ENCODE measurements around the gene ZDHHC4. TPM values are rescaled to one million over a fixed set of nuclear protein-coding genes. Genes with fewer than 3 reads are reported as not detected.

Gene ZDHHC4
- total RNA-seq, 1 donor from 2014 or later = 44.0 TPM

DNA sequence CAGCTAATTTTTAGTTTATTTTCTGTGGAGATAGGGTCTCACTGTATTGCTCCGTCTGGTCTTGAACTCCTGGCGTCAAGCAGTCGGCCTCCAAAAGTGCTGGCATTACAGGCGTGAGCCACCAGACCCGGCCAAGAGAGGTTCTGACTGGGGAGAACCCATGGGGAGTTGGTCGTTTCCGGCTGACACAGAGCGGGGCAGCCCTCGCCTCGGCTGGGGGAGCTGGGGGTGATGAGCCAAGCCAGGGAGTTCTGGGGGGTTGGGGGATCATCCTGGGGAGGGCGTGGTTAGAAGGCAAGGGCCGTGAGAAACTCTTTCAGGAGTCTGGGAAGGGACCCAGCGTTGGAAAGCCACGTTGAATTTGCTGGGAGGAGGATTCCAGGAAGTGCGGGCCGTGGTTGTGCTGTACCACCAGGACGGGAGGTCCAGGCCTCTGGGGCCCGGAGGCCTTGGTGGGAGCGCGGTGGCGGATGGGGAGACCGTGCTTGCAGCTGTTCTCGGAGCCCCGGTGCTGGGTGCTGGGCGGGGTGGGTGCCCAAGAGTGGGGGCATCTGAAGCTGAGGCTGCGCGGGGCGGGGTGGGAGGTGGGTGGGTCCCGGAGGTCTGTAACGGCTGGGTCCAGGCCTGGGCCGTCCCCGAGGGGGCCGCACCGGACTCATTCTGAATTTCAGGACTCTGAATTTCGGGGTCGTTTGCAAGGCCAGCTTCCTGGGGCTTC is 29.8 kb downstream of the ZDHHC4 start:
- no peak overlapping the region for H3K4me3 Mint-ChIP-seq (ENCODE audit: unreplicated experiment)
- H3K27me3 Mint-ChIP-seq (ENCODE audit: unreplicated experiment) = peaks cover 6% of the 10 kb centered on the region
- H3K4me1 Mint-ChIP-seq (ENCODE audit: unreplicated experiment) = peaks cover 3% of the 10 kb centered on the region
- peaks cover 15% of the 10 kb centered on the region for H3K36me3 Mint-ChIP-seq (ENCODE audit: low read depth, unreplicated experiment)
- TF ChIP-seq, protein P1, sequence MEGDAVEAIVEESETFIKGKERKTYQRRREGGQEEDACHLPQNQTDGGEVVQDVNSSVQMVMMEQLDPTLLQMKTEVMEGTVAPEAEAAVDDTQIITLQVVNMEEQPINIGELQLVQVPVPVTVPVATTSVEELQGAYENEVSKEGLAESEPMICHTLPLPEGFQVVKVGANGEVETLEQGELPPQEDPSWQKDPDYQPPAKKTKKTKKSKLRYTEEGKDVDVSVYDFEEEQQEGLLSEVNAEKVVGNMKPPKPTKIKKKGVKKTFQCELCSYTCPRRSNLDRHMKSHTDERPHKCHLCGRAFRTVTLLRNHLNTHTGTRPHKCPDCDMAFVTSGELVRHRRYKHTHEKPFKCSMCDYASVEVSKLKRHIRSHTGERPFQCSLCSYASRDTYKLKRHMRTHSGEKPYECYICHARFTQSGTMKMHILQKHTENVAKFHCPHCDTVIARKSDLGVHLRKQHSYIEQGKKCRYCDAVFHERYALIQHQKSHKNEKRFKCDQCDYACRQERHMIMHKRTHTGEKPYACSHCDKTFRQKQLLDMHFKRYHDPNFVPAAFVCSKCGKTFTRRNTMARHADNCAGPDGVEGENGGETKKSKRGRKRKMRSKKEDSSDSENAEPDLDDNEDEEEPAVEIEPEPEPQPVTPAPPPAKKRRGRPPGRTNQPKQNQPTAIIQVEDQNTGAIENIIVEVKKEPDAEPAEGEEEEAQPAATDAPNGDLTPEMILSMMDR (IDR thresholded peaks at IDR 0.05; ENCODE audit: unreplicated experiment) = no peak
- no peaks in the 10 kb centered on the region for H3K9me3 Mint-ChIP-seq (ENCODE audit: unreplicated experiment)
- no peak for DNase-seq (ENCODE audit: low spot score)
- no peak overlapping the region for H3K27ac Mint-ChIP-seq (ENCODE audit: unreplicated experiment)

DNA sequence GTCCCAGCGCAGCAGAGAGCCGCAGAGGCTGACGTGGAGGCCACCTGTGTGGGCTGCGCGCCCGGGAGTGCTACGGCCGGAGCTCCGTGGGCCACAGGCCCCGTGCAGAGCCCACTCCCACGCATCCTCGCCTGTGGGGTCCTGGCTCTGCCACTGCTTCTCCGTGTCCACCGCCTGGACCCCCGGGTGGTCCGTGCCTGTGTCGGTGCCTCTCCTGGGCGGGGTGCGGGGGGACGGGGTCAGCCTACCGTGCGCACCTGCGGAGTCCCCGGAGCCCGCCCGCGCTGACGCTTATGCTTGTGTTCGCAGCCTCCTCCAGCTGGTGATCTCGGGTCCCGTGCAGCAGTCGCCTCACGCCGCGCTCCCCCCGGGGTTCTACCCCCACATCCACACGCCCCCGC is 30.4 kb downstream of the ZDHHC4 start:
- no peak for DNase-seq (ENCODE audit: low spot score)
- H3K9me3 Mint-ChIP-seq (ENCODE audit: unreplicated experiment) = no peaks in the 10 kb centered on the region
- H3K27ac Mint-ChIP-seq (ENCODE audit: unreplicated experiment) = no peak overlapping the region
- peaks cover 12% of the 10 kb centered on the region for H3K36me3 Mint-ChIP-seq (ENCODE audit: low read depth, unreplicated experiment)
- H3K4me1 Mint-ChIP-seq (ENCODE audit: unreplicated experiment) = peaks cover 3% of the 10 kb centered on the region
- TF ChIP-seq, protein P1 (IDR thresholded peaks at IDR 0.05; ENCODE audit: unreplicated experiment) = no peak
- H3K4me3 Mint-ChIP-seq (ENCODE audit: unreplicated experiment) = no peak overlapping the region
- peaks cover 8% of the 10 kb centered on the region for H3K27me3 Mint-ChIP-seq (ENCODE audit: unreplicated experiment)

DNA sequence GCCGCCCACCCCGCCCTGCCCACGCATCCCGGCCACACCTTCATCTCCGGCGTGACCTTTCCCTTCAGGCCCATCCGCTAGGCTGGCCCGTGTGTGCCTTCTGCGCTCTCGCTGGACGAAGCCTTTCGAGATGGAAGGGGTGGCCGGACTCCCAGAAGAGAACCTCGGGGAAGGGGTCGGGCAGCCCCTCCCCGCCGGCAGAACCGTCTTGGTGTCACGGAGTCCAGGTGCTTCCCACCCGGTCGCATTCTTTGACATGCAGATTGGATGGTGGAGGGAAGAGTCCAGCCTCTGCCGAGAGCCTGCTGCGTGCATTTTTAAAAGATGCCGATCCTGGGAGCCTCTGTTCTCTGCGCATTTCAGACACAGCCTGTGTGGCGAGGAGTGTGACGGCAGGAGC is 30.8 kb downstream of the ZDHHC4 start:
- Mint-ChIP-seq H3K4me1 (ENCODE audit: unreplicated experiment) (peaks cover 3% of the 10 kb centered on the region), H3K36me3 (ENCODE audit: low read depth, unreplicated experiment) (peaks cover 12% of the 10 kb centered on the region), H3K27me3 (ENCODE audit: unreplicated experiment) (peaks cover 11% of the 10 kb centered on the region), H3K4me3 (ENCODE audit: unreplicated experiment) (no peak overlapping the region), H3K27ac (ENCODE audit: unreplicated experiment) (no peak overlapping the region), H3K9me3 (ENCODE audit: unreplicated experiment) (no peaks in the 10 kb centered on the region)
- TF ChIP-seq, protein P1 (IDR thresholded peaks at IDR 0.05; ENCODE audit: unreplicated experiment) = no peak
- DNase-seq (ENCODE audit: low spot score) = no peak

DNA sequence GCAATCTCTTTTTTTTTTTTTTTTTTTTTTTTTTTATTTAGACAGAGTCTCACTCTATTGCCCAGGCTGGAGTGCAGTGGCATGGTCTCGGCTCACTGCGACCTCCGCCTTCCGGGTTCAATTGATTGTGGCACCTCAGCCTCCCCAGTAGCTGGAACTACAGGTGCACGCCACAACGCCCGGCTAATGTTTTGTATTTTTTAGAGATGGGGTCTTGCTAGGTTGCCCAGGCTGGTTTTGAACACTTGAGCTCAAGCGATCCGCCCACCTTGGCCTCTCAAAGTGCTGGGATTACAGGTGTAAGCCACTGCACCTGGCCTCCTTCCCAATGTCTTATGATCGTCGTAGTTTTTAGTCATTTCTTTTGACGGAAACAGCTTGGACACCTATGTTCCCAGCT is 31.5 kb downstream of the ZDHHC4 start:
- no peak for DNase-seq (ENCODE audit: low spot score)
- H3K27me3 Mint-ChIP-seq (ENCODE audit: unreplicated experiment) = peaks cover 11% of the 10 kb centered on the region
- no peaks in the 10 kb centered on the region for H3K9me3 Mint-ChIP-seq (ENCODE audit: unreplicated experiment)
- no peak overlapping the region for H3K4me3 Mint-ChIP-seq (ENCODE audit: unreplicated experiment)
- H3K36me3 Mint-ChIP-seq (ENCODE audit: low read depth, unreplicated experiment) = peaks cover 12% of the 10 kb centered on the region
- peaks cover 3% of the 10 kb centered on the region for H3K4me1 Mint-ChIP-seq (ENCODE audit: unreplicated experiment)
- no peak overlapping the region for H3K27ac Mint-ChIP-seq (ENCODE audit: unreplicated experiment)
- TF ChIP-seq, protein P1 (IDR thresholded peaks at IDR 0.05; ENCODE audit: unreplicated experiment) = no peak

DNA sequence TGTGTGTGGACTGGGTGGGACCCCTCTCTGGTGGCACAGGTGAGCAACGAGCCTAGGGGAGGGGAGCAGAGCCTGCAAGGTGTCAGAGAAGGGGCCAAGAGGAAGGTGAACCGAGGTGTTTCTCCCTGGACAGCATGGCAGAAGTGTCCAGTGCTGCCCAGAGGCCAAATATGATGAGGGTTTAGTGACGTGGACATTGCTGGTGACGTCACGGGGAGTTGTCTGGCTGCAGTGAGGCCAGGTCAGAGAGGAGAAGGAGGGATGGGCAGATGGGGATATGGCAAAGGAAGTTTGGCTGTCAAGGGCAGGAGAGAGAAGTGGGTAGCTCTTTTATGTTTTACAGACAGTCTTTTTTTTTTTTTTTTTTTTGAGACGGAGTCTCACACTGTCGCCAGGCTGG is 35.6 kb downstream of the ZDHHC4 start:
- peak overlapping the region; percentile 54 for H3K4me3 Mint-ChIP-seq (ENCODE audit: unreplicated experiment)

More for the DNA sequence above, 35.6 kb downstream of the ZDHHC4 start:
- TF ChIP-seq, protein P1 (IDR thresholded peaks at IDR 0.05; ENCODE audit: unreplicated experiment) = no peak
- Mint-ChIP-seq H3K27me3 (ENCODE audit: unreplicated experiment) (peaks cover 14% of the 10 kb centered on the region), H3K36me3 (ENCODE audit: low read depth, unreplicated experiment) (peaks cover 4% of the 10 kb centered on the region), H3K9me3 (ENCODE audit: unreplicated experiment) (no peaks in the 10 kb centered on the region), H3K27ac (ENCODE audit: unreplicated experiment) (no peak overlapping the region), H3K4me1 (ENCODE audit: unreplicated experiment) (peaks cover 10% of the 10 kb centered on the region)
- DNase-seq (ENCODE audit: low spot score) = no peak
